HG03442 (cell line): ENCODE data around the gene ATP6V1C2.
A peak's percentile ranks its signal among the peaks of the same experiment; 100 is the strongest.

ENCODE experiments used
- ATAC-seq: cut with Tn5 transposase; IDR thresholded peaks from one replicate; pipeline ENCODE4 v1.9.1; 2021; ENCODE audit warnings: mild to moderate bottlenecking, moderate library complexity; ENCODE audit not compliant: unreplicated experiment

Gene ATP6V1C2, protein sequence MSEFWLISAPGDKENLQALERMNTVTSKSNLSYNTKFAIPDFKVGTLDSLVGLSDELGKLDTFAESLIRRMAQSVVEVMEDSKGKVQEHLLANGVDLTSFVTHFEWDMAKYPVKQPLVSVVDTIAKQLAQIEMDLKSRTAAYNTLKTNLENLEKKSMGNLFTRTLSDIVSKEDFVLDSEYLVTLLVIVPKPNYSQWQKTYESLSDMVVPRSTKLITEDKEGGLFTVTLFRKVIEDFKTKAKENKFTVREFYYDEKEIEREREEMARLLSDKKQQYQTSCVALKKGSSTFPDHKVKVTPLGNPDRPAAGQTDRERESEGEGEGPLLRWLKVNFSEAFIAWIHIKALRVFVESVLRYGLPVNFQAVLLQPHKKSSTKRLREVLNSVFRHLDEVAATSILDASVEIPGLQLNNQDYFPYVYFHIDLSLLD

GRCh38 chr2:10721396-10722251, at the start of gene ATP6V1C2:
ATP6V1C2 (plus strand) TSS chr2:10721630; CDS start chr2:10722850, 1,220 bp downstream.
- ATAC-seq: no peak

GRCh38 chr2:10675131-10675530, 46.3 kb upstream of the ATP6V1C2 start:
- no peak for ATAC-seq

DNA sequence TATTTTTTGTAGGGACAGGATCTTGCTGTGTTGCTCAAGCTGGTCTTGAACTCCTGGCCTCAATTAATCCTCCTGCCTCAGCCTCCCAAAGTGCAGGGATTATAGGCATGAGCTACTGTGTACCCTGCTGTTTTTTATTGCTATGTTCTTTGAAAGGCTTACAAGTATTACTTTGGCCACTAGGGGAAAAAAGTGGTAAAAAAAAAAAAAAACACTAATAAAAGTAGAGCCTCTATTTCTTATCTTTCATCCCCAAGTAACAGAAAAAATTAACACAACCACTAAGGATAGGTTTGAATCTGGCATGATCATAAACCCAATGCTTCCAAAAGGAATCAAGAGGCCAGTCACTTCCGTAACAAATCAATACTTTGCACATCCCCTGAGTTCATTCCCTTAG, 43.2 kb upstream of the ATP6V1C2 start:
- no peak for ATAC-seq

GRCh38 chr2:10680214-10680613, 41.2 kb upstream of the ATP6V1C2 start:
- ATAC-seq: no peak

DNA sequence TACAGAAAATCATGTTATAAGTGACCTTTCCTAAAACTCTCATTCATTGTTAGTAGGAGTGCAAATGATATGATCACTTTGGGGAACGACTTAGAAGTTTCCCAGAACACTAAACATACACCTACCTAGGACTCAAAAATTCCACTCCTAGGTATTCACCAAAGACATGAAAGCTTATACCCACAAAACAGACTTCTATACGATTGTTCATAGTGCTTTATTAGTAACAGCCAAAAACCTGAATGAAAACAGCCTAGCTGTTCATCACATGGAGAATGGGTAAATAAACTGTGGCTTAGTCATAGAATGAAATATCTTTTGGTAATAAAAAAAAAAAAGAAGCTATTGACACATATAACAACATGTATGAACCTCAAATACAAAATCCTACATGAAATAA, 40.5 kb upstream of the ATP6V1C2 start:
- no peak for ATAC-seq

DNA sequence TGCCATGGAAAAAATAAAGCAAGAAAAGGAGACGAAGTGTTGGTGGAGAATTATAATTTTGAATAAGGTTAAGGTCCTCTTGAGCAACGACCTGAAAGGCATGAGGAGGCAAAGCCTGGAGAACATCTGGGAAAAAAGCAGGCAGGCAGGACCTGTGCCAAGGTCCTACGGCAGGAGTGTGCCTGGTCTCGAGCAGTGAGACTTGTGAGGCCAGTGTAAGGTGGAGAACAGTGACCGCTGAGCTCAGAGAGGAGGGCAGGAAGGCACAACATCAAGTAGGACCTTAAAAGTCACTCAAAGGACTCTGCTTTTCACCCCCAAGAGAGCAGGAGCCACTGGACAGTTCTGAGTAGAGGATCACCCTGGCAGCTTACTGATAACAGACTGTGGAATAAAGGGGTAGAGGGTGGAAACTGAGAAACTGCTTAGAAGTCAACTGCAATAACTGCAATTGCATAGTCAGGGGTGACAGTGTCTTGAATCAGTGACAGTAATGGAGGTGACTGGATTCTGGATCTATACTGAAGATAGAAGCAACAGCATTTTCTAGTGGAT, 35.2 kb upstream of the ATP6V1C2 start:
- no peak for ATAC-seq

GRCh38 chr2:10688921-10689807, 32.3 kb upstream of the ATP6V1C2 start:
- ATAC-seq: peak; percentile 33

DNA sequence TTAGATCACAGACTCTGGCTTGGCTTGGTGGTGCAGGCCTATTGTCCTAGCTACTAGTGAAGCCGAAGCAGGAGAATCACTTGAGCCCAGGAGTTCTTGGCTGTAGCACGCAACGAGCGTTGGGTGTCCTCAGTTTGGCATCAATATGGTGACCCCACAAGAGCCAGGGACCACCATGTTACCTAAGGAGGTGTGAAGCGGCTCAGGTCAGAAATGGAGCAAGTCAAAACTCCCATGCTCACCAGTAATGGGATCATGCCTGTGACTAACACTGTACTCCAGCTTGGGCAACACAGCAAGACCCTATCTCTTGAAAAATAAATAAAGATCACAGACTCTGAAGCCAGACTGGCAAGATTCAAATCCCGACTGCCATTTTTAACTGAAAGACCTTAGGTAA, 29.9 kb upstream of the ATP6V1C2 start:
- no peak for ATAC-seq

- ATAC-seq: no peak
These were observed 21.2 kb upstream of the ATP6V1C2 start for GRCh38 chr2:10700078-10700803.

DNA sequence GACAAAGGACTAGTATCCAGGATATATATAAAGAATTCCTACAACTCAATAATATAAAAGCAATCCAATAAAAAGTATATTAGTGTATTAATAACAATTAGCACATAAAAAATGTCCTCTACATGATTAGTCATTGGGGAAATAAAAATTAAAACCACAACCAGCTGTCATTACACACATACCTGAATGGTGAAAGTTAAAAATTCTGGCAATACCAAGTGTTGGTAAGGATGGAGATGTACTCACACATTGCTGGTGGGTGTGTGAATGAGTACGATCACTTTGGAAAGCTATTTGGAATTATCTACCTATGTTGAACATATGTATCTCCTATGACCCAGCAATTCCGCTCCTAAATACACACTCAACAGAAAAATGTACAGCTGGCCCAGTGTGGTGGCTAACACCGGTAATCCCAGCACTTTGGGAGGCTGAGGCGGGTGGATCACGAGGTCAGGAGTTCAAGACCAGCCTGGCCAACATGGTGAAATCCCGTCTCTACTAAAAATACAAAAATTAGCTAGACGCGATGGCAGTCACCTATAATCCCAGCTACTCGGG, 17.3 kb upstream of the ATP6V1C2 start:
- no peak for ATAC-seq

DNA sequence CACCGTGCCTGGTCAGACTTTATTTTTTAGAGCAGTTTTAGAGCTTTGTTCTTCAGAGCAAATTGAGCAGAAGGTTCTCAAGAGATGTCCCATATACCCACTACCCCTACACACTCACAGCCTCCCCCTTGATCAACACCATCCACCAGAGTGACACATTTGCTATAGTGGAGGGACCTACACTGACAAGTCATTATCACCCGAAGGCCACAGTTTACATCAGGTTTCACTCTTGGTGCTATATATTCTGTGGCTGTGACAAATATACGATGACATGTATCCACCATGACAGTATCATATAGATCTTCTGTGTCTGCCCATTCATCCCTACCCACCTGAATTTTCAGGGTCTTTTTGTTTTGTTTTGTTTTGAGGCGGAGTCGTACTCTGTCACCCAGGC, 15.4 kb upstream of the ATP6V1C2 start:
- ATAC-seq: no peak

- no peak for ATAC-seq
These were observed 13.6 kb upstream of the ATP6V1C2 start for GRCh38 chr2:10707831-10708230.

DNA sequence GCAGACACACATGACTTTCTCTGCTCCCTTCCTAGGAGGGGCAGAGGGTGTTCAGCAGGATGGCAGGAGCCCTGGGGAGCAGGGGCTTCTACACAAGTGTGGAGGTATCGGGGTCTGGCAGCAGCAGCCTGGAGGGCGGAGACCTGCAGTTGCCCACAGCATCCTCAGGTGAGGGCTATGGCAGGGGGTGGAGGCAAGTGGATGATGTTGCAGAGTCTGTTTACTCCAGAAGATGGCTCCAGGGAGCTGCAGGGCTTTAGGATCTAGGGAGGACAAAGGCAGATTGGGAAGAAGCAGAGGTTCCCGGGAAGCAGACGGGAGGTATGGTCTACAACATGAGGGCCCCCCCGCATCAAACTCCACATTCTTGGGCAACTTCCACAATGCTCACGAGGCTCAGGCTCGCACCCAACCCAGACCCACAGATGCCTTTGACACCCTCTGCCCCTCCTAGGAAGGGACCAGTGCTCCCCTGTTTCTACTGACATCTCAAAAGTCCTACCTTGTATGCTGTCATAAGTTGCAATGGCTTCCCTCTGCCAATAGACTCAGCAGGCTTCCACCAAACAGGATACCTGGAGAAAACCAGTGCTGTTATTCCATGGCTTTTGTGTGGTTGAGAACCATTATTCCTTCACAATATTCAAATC, 12.0 kb upstream of the ATP6V1C2 start:
- no peak for ATAC-seq

DNA sequence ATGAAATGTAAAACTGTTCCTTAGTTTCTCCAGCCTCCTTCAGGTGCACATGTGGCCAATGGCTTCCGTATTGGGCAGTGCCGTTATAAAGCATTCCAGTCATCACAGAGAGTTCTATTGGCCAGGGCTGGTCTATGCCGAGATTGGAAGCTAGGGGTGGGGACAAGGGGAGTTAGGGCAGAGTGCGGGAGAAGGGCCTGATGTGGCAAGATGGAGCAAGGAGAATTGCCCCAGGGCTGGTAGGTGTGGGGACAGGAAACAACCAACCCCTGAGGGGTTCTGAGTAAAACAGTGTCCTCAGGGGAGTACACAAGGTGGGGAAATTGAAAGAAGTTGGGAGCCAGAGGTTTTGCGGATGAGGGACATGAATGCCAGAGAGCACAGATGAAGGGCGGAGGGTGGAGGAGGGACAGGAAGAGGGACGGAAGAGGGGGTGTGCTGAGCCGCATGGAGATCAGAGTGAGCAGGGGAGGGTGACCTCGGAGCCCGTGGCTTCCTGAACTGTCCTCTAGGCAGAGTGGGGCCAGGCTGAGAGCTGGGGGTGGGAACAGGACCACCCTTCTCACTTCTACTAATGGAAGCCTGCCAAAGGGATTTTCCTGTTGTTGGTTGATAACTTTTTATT, 9.1 kb upstream of the ATP6V1C2 start:
- ATAC-seq: no peak

DNA sequence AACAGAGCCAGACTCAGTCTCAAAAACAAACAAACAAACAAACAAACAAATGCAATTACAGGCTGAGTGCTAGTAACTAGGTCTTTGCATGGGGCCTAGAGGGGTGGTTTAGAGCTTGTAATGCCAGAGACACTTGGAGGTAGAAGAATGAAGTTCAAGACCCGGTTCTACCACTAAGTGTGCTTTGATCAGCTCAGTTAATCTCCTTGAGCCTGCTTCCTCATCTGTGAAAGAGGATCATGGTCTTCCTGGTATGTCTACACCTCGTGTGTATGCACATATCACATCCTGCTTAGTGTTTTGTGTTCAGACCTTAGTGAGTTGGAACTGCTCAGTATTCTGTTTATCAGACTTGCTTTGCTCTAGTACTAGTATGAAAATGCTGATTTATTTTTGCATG, 4.8 kb upstream of the ATP6V1C2 start:
- ATAC-seq: no peak

- ATAC-seq: no peak
These were observed 3.8 kb upstream of the ATP6V1C2 start for GRCh38 chr2:10717628-10718027.

- no peak for ATAC-seq
These were observed 1.1 kb upstream of the ATP6V1C2 start for GRCh38 chr2:10720306-10720705.

GRCh38 chr2:10720947-10721395, 459 bp upstream of the ATP6V1C2 start:
- no peak for ATAC-seq
